Mammary epithelial cell (primary cell): ENCODE measurements around the gene INPP4A.

Experiments
- CTCF ChIP-seq, 2 donors: IDR thresholded peaks in 1 of 2; conservative IDR thresholded peaks in 1 of 2; 2 replicates each; pipeline ENCODE4 v1.5.1; 2011 to 2012; ENCODE audit warnings: inconsistent platforms in 2 of 2, low read length in 2 of 2, mild to moderate bottlenecking in 2 of 2, control low read depth in 1 of 2, low read depth in 1 of 2; ENCODE audit not compliant: insufficient read depth in 1 of 2; ENCODE audit errors: extremely low read depth in 1 of 2
- EZH2 ChIP-seq: IDR thresholded peaks from 2 replicates; pipeline ENCODE4 v1.6.1; 2012; ENCODE audit warnings: low read length, inconsistent platforms, borderline replicate concordance

DNA sequence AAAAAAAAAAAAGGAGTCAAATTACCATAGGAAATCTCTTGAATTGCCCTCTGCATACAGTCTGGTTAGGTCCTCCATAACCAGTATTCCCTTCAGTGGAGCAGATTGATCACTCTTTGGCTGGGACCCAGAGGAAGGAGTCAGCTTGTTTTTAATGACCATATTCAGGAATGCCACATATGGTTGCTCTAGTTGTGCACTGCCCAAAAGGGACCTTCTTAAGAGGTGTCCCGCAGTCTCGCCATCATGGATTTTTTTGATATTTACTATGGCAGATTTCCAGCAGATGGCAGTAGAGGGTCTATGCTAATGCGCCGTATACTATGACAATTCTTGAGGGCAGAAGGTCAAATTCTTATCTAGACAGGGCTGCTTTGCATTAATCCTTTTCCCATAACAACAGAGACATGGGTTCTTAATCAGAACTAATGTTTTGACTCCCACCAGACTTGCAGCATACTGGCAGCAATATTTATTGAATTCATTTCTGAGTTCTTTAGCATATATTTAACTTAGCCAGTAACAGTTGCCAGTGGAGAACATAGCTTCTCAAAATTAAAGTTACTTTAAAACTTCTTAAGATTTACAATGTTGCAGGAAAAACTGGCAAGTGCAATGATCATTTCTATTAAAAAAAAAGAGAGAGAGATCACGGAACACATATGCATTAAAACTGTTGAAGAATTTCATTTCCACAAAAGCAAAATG lies 31.8 kb upstream of the INPP4A start:
- TF ChIP-seq EZH2 (no peak), CTCF (conservative IDR thresholded peaks at IDR 0.05 in 1 of 2, IDR thresholded peaks at IDR 0.05 in 1 of 2; ENCODE audit: extremely low read depth in 1 of 2, insufficient read depth in 1 of 2, low read depth in 1 of 2, low read length in 2 of 2) (peak; percentile 39 to 73)
